Keratinocyte (primary cell): ENCODE data around the gene IST1.

Source experiments
- EZH2 ChIP-seq: IDR thresholded peaks from one replicate; pipeline ENCODE4 v1.6.1; 2012; ENCODE audit warnings: inconsistent platforms, mild to moderate bottlenecking, low read length, moderate library complexity
- TF ChIP-seq, protein P1 (sequence below), 3 experiments: IDR thresholded peaks in 1 of 3; conservative IDR thresholded peaks in 1 of 3; optimal IDR thresholded peaks in 1 of 3; 2 replicates in 2 of 3; 3 replicates in 1 of 3; pipeline versions ENCODE3 to v1.5.1; 2011; ENCODE audit warnings: low read length in 3 of 3, mild to moderate bottlenecking in 3 of 3, moderate library complexity in 2 of 3, control low read depth in 1 of 3, inconsistent platforms in 1 of 3; ENCODE audit not compliant: insufficient read depth in 2 of 3; ENCODE audit errors: extremely low read depth in 1 of 3

DNA sequence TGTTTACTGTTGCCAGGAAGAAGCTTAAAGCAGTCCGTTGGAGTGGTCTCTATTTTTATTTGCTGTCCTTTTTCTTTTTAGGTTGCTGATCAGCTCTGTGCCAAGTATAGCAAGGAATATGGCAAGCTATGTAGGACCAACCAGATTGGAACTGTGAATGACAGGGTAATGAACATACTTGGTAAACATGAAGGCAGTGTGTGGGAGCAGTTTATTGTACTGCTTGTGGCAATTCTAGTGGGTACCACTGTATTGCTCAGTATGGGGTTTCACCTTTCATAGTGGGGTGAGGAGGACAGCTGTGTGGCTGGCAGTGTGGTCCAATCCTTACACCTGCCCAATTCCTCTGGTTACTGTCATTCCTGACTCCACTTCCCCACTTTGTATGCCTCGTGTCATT lies 25.3 kb downstream of the IST1 start:
- TF ChIP-seq, protein P1, sequence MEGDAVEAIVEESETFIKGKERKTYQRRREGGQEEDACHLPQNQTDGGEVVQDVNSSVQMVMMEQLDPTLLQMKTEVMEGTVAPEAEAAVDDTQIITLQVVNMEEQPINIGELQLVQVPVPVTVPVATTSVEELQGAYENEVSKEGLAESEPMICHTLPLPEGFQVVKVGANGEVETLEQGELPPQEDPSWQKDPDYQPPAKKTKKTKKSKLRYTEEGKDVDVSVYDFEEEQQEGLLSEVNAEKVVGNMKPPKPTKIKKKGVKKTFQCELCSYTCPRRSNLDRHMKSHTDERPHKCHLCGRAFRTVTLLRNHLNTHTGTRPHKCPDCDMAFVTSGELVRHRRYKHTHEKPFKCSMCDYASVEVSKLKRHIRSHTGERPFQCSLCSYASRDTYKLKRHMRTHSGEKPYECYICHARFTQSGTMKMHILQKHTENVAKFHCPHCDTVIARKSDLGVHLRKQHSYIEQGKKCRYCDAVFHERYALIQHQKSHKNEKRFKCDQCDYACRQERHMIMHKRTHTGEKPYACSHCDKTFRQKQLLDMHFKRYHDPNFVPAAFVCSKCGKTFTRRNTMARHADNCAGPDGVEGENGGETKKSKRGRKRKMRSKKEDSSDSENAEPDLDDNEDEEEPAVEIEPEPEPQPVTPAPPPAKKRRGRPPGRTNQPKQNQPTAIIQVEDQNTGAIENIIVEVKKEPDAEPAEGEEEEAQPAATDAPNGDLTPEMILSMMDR (optimal IDR thresholded peaks at IDR 0.05 in 1 of 3, IDR thresholded peaks at IDR 0.05 in 1 of 3, conservative IDR thresholded peaks at IDR 0.05 in 1 of 3; ENCODE audit: extremely low read depth in 1 of 3, insufficient read depth in 2 of 3, low read length in 3 of 3): no peak
- no peak for TF ChIP-seq EZH2
